WERI-Rb-1 (cell line): ENCODE results near the gene RNF32.
"Not testable (repeated sequence)": the region's sequence is repeated elsewhere in the genome, so short reads cannot be mapped to it uniquely, and the experiment has no call there.

Source experiments
- DNase-seq: peaks from one replicate; pipeline ENCODE4 v3.0.0-alpha.2; 2020
- H3K27ac ChIP-seq: fragments of 250-450 bp; sonication (Bioruptor Pico); 2 replicates; pipeline ENCODE4 v1.5.1; 2020; ENCODE audit warnings: mild to moderate bottlenecking, moderate library complexity
- H3K27me3 ChIP-seq: fragments of 250-450 bp; sonication (Bioruptor Pico); 2 replicates; pipeline ENCODE4 v1.5.1; 2021; ENCODE audit warnings: mild to moderate bottlenecking, low read depth, moderate library complexity; ENCODE audit not compliant: insufficient read depth, severe bottlenecking
- H3K36me3 ChIP-seq: fragments of 250-450 bp; sonication (Bioruptor Pico); 2 replicates; pipeline ENCODE4 v1.5.1; 2020; ENCODE audit warnings: mild to moderate bottlenecking, moderate library complexity
- H3K4me3 ChIP-seq: 2 replicates; pipeline ENCODE4 v1.5.1; 2011; ENCODE audit warnings: low read depth, mild to moderate bottlenecking, control low read depth, low read length
- H3K9me3 ChIP-seq: fragments of 250-450 bp; sonication (Bioruptor Pico); 2 replicates; pipeline ENCODE4 v1.5.1; 2021; ENCODE audit warnings: mild to moderate bottlenecking, moderate library complexity; ENCODE audit not compliant: severe bottlenecking
- CTCF ChIP-seq: IDR thresholded peaks from 2 replicates; pipeline ENCODE4 v1.5.1; 2011; ENCODE audit warnings: low read depth, mild to moderate bottlenecking, control low read depth, inconsistent platforms, low read length

The RNF32 gene

GRCh38 chr7:156691764-156692163, 51.2 kb downstream of the RNF32 start:
- no peak for DNase-seq
- Histone ChIP-seq H3K27me3 (no peaks in the 10 kb centered on the region), H3K27ac (no peak overlapping the region), H3K9me3 (peaks cover under 1% of the 10 kb centered on the region), H3K4me3 (no peak overlapping the region), H3K36me3 (no peaks in the 10 kb centered on the region)
- no peak for TF ChIP-seq CTCF

GRCh38 chr7:156692849-156693248, 52.3 kb downstream of the RNF32 start:
- Histone ChIP-seq H3K36me3 (no peaks in the 10 kb centered on the region), H3K9me3 (peaks cover 5% of the 10 kb centered on the region), H3K27ac (no peak overlapping the region), H3K27me3 (no peaks in the 10 kb centered on the region), H3K4me3 (no peak overlapping the region)
- DNase-seq: no peak
- TF ChIP-seq CTCF: no peak

DNA sequence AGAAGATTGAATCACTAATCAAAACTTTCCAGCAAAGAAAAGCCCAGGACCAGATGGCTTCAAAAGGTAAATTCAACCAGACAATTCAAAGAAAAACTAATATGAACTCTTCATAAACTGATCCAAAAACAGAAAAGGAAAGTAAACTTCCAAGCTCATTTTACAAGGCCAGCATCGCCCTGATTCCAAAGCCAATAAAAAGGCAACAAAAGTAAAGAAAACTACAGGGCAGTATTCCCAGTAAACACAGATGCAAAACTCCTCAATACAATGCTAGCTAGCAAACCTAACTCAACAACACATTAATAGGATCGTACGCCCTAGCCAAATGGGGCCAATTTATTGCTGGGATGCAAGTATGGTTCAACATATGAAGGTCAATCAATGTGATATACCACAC, 53.1 kb downstream of the RNF32 start:
- TF ChIP-seq CTCF: no peak
- Histone ChIP-seq H3K4me3 (no peak overlapping the region), H3K9me3 (peaks cover 11% of the 10 kb centered on the region), H3K27me3 (no peaks in the 10 kb centered on the region), H3K36me3 (no peaks in the 10 kb centered on the region), H3K27ac (no peak overlapping the region)
- no peak for DNase-seq

DNA sequence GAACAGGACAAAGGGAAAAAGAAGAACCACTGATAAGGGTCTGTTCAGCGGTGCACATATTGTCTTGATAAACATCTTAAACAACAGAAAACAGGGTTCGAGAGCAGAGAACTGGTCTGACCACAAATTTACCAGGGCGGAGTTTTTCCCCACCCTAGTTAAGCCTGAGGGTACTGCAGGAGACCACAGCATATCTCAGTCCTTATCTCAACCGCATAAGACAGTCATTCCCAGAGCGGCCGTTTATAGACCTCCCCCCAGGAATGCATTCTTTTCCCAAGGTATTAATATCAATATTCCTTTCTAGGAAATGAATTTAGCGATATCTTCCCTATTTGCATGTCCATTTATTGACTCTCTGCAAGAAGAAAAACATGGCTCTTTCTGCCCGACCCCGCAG, 56.7 kb downstream of the RNF32 start:
- H3K27ac ChIP-seq, H3K36me3 ChIP-seq, H3K27me3 ChIP-seq, H3K4me3 ChIP-seq, DNase-seq: not testable (repeated sequence)
- H3K9me3 ChIP-seq: peaks cover 12% of the 10 kb centered on the region

DNA sequence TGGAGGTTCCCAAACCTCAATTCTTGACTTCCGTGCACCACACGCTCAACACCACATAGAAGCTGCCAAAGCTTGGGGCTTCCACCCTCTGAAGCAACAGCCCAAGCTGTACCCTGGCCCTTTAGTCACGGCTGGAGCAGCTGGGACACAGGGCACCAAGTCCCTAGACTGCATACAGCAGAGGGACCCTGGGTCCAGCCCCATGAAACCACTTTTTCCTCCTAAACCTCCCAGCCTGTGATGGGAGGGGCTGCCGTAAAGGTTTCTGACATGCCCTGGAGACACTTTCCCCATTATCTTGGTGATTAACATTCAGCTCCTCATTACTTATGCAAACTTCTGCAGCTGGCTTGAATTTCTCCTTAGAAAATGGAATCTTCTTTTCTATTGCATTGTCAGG, 57.9 kb downstream of the RNF32 start:
- not testable (repeated sequence) for H3K27ac ChIP-seq, DNase-seq, H3K36me3 ChIP-seq, H3K4me3 ChIP-seq, H3K27me3 ChIP-seq
- H3K9me3 ChIP-seq: peaks cover 12% of the 10 kb centered on the region

DNA sequence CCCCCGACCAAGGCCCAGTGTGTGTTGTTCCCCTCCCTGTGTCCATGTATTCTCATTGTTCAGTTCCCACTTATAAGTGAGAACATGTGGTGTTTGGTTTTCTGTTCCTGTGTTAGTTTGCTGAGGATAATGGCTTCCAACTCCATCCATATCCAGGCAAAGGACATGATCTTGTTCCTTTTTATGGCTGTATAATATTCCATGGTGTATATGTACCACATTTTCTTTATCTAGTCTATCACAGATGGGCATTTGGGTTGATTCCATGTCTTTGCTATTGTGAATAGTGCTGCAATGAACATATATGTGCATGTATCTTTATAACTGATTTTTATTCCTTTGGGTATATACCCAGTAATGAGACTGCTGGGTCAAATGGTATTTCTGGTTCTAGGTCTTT, 61.2 kb downstream of the RNF32 start:
- not testable (repeated sequence) for H3K36me3 ChIP-seq, H3K4me3 ChIP-seq, DNase-seq, H3K27ac ChIP-seq, H3K27me3 ChIP-seq
- peaks cover 11% of the 10 kb centered on the region for H3K9me3 ChIP-seq

- DNase-seq: no peak
- no peak overlapping the region for H3K4me3 ChIP-seq
- no peak for TF ChIP-seq CTCF
- H3K9me3 ChIP-seq: peaks cover 7% of the 10 kb centered on the region
- H3K27me3 ChIP-seq: no peaks in the 10 kb centered on the region
- no peak overlapping the region for H3K27ac ChIP-seq
- no peaks in the 10 kb centered on the region for H3K36me3 ChIP-seq
Observed at GRCh38 chr7:156702399-156702798, 61.8 kb downstream of the RNF32 start.
